Measurements from ENCODE around the gene ITGB6.
A peak's percentile ranks its signal among the peaks of the same experiment; 100 is the strongest.

The ITGB6 gene

GRCh38 chr2:160223560-160223959 is 23.5 kb upstream of the ITGB6 start:
- in situ Hi-C loops (cut with MboI; ENCODE audit: low pct_unique_long_range_greater_than_20kb, low sequenced_read_pairs) = no loop called here
- no peak for DNase-seq

DNA sequence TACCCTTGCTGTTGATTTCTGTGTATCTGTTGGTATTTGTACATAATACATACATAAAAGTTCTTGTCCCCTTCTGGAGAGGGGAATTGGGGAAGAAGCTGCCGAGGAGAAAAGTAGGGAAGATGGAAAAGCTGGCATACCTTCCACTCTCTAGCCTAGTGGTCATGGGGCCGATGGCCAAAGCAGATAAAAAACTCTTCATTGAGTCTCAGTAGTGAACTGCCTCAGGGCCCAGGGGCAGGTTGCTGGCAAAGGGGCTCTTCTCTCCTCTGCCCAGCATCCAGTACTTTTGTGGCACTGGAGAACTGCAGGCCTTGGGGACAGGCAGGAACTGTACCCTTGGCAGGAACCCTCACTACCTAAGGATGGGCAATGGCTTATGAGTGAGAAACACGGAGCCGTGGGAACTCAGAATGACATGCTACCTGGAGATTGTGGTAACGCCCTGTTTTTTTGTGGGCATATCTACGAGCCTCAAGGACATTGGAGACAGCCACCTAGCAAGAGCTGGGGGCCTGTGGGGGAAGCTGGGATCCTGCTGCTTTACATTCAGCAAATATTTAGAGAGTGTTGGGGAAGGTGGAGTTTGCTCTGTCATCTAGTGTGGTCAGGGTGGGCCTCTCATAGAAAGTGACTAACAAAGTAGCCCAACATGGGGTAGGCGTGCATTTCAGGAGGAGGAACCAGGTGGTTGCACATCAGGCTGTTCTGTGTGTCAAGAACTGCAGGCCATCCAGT is 22.6 kb upstream of the ITGB6 start:
- DNase-seq = no peak
- in situ Hi-C loops (cut with MboI; ENCODE audit: low pct_unique_long_range_greater_than_20kb, low sequenced_read_pairs) = no loop called here

GRCh38 chr2:160221391-160222276 is 21.6 kb upstream of the ITGB6 start:
- DNase-seq = no peak
- in situ Hi-C loops (cut with MboI; ENCODE audit: low pct_unique_long_range_greater_than_20kb, low sequenced_read_pairs) = no loop called here

DNA sequence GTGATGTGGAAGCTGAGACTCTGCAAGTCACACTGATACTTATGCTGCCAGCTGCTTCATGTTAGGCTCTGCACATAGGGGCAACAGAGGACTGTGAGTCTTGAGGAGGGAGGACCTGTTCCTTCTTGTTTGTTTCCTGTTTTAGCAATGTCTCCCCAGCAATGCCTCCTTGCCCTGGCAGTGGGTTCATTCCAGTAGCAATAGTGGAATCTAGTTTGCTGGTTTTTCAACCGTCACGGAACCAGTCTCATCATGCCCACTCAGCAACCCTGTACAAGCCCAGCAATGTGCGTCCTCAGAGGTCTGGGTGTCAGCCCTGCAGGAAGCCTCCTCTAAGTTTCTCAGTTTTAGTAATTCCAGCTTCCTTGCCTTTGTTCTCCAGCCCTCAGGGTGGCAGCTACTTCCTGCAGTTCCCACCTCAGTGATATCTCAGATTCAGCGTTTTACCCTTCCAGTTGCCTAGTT is 20.5 kb upstream of the ITGB6 start:
- DNase-seq = no peak
- in situ Hi-C loops (cut with MboI; ENCODE audit: low pct_unique_long_range_greater_than_20kb, low sequenced_read_pairs) = no loop called here

- in situ Hi-C loops (cut with MboI; ENCODE audit: low pct_unique_long_range_greater_than_20kb, low sequenced_read_pairs) = no loop called here
- DNase-seq = no peak
Observed at GRCh38 chr2:160220026-160220425, 20.0 kb upstream of the ITGB6 start.

GRCh38 chr2:160214461-160215445 is 14.7 kb upstream of the ITGB6 start:
- in situ Hi-C loops (cut with MboI; ENCODE audit: low pct_unique_long_range_greater_than_20kb, low sequenced_read_pairs) = no loop called here

DNA sequence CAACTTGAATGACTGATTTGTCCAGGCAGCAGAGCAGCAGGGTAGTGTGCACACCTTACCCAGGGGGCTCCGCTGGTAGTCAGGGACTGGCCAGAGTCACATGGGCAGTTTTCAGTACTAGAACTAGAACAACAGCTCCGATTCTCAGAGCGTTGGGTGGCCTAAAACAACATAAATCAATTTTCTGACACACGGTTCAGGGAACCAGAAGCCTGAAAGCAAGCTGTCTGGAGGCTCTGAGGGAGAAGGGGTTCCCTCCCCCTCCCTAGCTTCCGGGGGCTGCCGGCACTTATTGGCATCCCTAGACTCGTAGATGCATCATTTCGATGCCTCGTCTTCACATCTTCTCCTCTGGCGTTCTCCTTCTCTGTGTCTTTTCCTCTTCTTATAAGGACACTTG is 13.4 kb upstream of the ITGB6 start:
- in situ Hi-C loops (cut with MboI; ENCODE audit: low pct_unique_long_range_greater_than_20kb, low sequenced_read_pairs) = no loop called here
- no peak for DNase-seq

More at GRCh38 chr2:160214461-160215445, 14.7 kb upstream of the ITGB6 start:
- no peak for DNase-seq

DNA sequence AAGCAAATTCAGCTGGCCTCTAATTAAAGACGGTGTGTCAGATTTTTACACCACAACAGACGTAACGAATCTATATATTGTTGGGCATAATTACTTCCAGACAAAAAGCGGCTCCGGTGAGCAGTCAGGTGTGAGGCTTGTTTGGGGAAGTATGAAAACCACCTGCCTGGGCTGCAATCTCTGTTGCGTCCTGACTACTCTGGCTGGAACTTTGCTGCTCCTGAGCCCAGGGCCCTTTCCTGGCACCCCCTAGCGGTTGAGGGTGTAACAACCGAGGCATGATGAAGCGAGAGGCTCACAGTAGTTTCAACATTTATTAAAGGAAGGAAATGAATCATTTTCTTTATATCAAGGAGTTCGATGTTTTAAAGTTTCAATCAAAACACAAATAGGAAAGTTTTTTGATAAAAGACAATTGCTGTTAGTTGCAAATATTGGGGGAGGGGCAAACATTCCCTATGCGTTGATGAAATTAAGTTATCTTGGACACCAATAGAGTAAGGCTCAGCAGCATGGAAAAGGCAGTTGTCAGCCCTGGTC is 10.6 kb upstream of the ITGB6 start:
- in situ Hi-C loops (cut with MboI; ENCODE audit: low pct_unique_long_range_greater_than_20kb, low sequenced_read_pairs) = no loop called here

GRCh38 chr2:160209516-160209856 is 9.4 kb upstream of the ITGB6 start:
- in situ Hi-C loops (cut with MboI; ENCODE audit: low pct_unique_long_range_greater_than_20kb, low sequenced_read_pairs) = no loop called here
- no peak for DNase-seq

More for the DNA sequence above, 10.6 kb upstream of the ITGB6 start:
- peak; percentile 70 for DNase-seq

- in situ Hi-C loops (cut with MboI; ENCODE audit: low pct_unique_long_range_greater_than_20kb, low sequenced_read_pairs) = no loop called here
- DNase-seq = no peak
Observed at GRCh38 chr2:160208655-160209515, 8.8 kb upstream of the ITGB6 start.

DNA sequence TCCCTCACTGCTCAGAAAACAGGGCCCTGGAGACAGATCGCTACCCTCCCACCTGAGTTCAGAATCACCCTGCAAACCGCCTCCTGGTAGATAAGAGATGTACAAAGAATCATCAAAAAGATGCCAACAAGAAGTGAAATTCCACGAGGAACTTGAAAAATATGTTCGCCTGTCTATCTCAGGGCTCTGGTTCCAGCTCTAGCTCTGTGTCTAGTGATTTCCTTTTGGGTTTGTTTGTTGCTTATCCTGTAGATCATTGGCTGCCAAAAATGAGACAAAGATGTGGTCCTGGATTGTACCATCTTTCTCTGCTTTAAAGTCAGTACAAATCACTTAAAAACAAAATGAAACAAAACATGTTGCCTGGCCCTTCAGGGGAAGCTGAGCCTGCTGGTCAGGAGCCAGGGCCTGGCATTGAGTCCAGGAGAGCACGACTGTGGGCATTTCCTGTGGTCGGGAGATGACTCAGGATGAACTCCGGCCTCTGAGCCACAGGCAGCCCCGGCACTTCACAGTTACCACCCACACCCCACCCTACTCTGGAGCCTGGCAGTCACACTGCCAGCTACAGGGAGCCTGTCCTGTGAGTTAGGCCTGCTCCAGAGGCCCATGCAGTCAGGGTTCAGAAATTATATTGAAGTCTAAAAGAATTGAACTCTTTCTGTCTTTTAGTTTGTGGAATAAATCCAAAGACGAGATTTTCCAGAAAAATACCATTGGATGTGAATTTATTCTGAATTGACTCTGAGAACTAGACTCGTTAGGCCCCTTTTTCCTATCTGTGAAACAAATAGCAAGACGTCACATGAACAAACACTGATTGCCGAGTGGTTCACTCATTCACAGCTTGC is 8.0 kb upstream of the ITGB6 start:
- DNase-seq = no peak
- in situ Hi-C loops (cut with MboI; ENCODE audit: low pct_unique_long_range_greater_than_20kb, low sequenced_read_pairs) = no loop called here

DNA sequence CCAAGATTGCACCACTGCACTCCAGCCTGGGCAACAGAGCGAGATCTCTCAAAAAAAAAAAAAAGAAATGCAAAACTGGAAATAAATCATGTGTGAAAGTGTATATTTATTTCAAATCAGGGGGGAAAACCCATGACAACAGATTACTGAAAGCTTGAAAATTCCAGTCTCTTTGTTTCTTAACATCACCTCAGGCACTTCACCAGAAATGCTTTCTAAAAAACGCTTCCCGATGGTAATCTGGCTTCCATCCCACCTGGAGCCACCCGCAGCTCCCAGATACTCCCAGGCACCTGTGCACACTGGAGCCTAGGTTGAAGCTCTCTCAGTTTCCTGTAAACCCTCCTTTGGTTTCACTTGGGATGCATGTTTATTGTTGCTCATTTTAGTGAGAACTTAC is 7.2 kb upstream of the ITGB6 start:
- in situ Hi-C loops (cut with MboI; ENCODE audit: low pct_unique_long_range_greater_than_20kb, low sequenced_read_pairs) = no loop called here
- no peak for DNase-seq

GRCh38 chr2:160206436-160206835 is 6.4 kb upstream of the ITGB6 start:
- DNase-seq = no peak

DNA sequence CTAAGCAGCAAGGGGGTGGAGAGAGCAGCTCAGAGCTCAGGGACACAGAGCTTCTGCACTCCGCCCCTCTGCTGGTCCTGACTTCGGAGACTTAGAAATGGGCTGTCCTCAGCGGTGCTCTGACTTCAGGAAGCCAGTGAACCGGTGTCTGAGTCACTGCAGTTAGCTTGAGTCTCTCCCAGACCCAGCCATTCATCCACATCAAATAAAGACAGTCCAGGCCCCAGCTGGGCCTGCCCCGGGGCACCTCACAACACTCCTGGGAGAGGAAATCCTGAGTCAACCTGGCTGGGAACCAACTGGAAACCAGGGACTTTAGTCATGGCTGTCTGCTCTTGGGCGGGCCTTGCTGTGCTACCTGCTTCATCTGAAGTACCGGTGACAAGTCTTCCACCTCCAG is 5.4 kb upstream of the ITGB6 start:
- in situ Hi-C loops (cut with MboI; ENCODE audit: low pct_unique_long_range_greater_than_20kb, low sequenced_read_pairs) = no loop called here

More at GRCh38 chr2:160206436-160206835, 6.4 kb upstream of the ITGB6 start:
- in situ Hi-C loops (cut with MboI; ENCODE audit: low pct_unique_long_range_greater_than_20kb, low sequenced_read_pairs) = no loop called here

GRCh38 chr2:160203422-160203821 is 3.4 kb upstream of the ITGB6 start:
- no peak for DNase-seq
- in situ Hi-C loops (cut with MboI; ENCODE audit: low pct_unique_long_range_greater_than_20kb, low sequenced_read_pairs) = no loop called here

More for the DNA sequence above, 5.4 kb upstream of the ITGB6 start:
- no peak for DNase-seq

DNA sequence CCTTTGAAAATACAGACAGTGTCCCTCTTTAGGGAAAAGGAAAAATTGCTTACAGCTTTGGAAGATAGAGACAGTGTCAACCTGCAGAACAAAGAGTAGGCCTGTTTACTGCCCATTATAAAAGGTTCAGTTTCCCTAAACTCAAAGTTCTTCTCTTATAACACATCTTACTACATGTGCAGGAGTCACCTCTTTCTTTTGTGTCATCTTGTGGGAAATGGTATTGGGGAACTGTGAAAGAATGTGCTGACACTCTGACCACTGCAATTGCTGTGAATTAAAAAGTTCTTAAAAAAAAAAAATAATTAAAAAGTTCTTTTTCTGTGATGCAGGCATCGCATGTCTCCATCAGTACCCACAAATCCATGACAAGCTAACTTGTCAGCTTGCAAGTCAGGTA is 2.9 kb upstream of the ITGB6 start:
- in situ Hi-C loops (cut with MboI; ENCODE audit: low pct_unique_long_range_greater_than_20kb, low sequenced_read_pairs) = no loop called here
- DNase-seq = no peak

DNA sequence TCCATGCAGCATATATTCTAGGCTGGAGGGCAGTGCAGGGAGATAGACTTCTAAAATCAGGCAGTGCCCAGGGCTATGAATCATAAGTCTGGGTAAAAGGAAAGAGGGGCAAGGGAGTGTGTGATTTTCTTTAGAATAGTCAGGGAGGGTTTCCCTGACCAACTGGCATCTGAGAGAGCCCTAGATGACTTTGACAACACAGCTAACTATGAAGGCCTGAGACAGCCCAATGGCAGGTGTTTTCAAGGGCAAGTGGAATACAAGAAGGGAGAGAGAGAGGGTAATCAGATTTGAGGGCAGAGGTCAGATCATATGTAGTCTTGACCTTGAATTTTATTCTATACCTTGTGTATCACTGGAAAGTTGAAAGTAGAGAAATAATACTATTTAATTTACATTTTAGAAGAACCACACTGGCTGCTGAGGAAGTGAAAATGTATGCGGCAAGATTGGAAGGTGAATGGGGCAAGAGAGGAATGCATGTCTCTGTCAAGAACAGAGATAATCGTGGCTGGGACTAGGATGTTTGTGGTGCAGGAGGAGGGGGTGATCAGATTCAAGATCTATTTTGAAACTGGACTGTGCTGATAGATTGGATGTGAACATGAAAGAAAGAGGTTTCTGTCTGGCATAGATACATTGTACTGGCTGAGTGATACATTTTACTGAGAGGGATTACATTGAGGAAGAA is 1.9 kb upstream of the ITGB6 start:
- in situ Hi-C loops (cut with MboI; ENCODE audit: low pct_unique_long_range_greater_than_20kb, low sequenced_read_pairs) = no loop called here
- no peak for DNase-seq
